GM19239 (cell line): ENCODE data around the gene RIF1.

Source experiments
- DNase-seq: peaks from one replicate; pipeline ENCODE4 v3.0.0; 2011; ENCODE audit warnings: low spot score; ENCODE audit not compliant: insufficient read length
- FAIRE-seq: peaks from 2 replicates; lab custom pipeline; 2011; peaks lifted over from hg19 to GRCh38; lab: Jason Lieb, UNC

RIF1 gene

DNA sequence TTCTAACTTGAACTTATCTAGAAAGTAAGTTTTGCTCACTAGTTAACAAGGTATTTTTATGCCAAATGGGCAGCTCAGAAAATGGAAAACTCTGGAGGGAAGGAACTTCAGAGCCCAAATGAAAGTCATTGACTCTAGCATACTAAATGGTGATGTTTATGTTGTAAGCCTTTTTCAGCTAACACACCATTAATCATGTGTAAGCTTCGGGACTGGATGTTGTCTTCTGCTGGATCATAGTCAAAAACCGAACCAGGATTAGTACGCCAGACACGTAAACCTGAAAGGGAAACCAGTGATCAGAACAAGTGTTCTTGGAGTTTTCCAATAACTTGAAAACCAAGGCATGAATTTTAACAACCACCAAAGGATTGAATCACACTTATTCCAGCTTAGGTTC, 81.8 kb downstream of the RIF1 start:
- DNase-seq (no peak), FAIRE-seq (no peak)

DNA sequence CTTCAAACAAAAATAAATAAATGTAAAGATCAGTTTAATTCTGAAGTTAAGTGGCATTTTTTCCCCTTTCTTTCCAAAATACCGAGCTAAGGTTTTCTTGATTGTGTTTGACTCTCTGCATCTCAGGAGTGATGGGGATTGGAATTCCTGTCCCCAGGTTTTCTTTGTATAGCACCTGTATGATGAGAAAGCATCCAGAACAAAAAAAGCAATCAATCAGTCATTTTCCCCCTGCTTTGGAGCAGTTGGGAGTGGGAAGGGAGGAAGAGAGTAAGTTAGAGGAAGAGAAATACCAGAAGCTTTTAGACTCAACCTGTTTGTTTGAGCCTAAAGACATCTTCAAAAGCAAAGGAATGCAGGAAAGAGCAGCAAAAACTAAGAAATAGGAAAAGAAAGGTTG, 88.5 kb downstream of the RIF1 start:
- no peak for FAIRE-seq
- no peak for DNase-seq

DNA sequence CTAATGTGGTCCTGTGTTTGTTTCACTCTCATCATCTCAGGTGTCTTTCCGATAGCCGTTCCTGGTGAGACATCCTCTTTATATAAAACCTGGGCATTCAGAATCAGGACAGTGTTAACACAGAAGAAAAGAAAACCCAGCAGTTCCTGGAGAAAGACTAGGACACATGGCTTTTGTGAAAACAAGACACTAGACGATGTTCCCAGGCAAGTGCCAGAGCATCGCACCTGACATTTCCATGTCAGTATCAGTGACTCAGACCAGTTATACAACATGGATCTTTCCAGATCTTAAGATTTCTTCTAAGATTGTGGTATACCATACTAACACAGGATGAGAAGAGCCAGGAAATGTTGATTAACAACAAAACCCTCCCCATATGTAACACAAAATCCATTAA, 96.5 kb downstream of the RIF1 start:
- DNase-seq (no peak), FAIRE-seq (no peak)

DNA sequence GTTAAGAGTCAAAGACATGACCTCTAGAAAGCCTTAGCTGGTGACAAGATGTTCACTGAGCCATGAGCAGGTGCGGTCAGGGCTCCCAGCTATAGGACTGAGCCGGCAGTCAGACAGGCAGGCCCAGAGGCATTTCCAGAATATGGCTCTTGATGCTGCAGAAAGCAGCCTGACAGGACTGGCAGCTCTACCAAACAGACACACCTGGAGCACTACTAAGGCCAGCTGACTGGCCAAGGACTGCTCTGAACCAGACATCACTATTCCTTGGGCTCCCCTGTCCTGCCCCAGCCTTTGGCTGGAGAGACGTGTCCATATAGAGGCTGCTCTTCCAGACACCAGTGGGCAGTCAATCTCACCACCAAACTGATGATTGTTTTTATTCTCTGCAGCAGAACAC, 98.8 kb downstream of the RIF1 start:
- DNase-seq (no peak), FAIRE-seq (no peak)

DNA sequence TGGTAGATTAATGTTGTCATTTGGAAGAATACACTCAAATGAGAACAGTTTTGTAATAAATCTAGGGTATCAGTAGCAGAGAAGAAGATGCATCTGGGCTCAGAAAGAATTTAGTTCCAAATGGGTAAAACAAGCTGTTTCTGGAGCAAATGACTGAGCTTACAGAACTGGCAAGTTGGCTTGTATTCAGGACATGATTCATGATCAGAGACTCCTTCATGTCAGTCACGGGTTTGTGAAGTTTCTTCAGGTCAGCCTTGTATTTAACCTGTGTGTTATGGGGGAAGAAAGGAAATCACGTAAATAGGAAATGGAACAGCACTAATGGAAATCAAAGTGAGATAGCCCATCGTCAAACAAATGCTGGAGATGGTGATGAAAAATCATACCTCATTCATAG, 109.1 kb downstream of the RIF1 start:
- DNase-seq, result no peak
- FAIRE-seq, result peak; percentile 52

DNA sequence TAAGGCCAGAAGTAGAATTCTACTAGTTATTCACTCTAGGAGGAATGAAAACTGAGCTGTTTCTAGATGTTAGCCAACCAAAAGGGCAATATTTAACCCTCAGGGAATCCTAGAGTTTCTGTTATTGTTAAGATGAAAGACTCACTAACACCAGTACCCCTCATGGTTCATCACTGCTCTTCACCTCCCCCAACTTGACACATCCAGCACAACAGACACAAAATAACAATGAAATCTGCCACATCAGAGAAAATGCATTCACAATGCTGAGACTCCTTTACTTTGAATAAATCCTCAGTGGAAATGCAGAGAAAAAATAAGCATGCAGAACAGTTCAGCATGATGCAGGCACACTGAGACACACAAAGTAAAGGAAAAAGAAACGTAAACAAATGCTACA, 111.3 kb downstream of the RIF1 start:
- DNase-seq (no peak), FAIRE-seq (peak; percentile 33)

DNA sequence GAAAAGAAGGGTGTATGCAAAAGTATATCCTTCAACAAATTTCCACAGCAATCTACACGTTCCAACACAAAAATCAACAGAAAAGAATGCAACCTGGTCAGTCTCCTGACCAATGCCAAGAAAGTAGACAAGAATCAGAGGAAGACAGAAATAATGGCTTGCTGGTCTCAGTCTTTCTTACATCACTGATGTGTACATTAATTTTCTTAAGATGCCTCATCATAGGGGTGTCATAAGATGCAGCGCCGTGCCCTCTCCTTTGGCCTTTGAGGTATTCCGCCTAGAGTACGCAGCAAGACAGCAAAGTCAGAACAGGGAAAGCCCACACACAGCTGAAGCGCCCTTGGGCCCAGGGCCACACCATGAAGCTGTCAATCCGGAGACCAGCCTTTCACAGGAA, 112.9 kb downstream of the RIF1 start:
- no peak for FAIRE-seq
- no peak for DNase-seq

DNA sequence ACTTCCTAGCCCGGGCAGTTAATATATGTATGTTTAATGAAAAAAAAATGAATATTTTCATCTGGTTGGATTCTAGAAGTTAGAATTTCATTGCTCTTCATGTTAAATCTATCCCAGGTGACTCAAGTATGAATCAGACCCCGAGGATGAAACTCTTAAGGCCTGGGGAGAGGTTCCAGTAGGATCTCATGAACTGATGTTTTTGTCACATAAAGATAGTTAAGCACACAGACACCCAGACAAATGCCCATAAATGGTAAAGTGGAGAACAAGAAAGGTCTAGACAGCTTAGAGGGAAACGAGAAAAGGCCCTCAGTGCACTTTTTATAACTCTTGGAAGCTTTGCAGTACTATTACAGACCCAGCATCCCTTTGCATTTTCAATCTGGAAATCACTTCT, 114.1 kb downstream of the RIF1 start:
- no peak for FAIRE-seq
- DNase-seq, result no peak

DNA sequence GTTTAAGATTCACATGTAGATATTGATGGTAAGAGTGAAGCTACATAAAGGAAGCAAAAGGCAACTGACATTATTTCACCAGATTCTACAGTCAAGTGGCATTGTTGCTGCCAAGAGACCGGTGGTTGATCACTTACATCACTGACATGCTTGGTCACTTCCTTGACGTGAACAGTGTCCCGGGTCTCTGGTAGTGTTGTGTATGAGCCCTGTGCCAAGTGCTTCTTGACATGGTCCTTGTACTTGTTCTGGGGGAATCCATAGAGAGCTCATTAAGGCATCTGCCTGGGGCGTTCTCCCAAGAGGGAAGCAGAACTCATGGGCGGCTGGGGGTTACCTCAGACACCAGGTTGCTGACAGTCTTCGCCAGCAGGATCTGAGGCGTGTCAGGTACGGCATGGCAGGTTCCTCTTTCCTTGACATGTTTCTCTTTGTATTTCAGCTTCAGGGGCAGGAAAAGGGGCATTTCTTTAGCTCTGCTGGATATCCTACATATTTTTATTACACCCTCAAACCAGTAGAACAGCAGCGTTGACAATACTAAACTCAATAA, 116.2 kb downstream of the RIF1 start:
- DNase-seq (no peak), FAIRE-seq (no peak)

DNA sequence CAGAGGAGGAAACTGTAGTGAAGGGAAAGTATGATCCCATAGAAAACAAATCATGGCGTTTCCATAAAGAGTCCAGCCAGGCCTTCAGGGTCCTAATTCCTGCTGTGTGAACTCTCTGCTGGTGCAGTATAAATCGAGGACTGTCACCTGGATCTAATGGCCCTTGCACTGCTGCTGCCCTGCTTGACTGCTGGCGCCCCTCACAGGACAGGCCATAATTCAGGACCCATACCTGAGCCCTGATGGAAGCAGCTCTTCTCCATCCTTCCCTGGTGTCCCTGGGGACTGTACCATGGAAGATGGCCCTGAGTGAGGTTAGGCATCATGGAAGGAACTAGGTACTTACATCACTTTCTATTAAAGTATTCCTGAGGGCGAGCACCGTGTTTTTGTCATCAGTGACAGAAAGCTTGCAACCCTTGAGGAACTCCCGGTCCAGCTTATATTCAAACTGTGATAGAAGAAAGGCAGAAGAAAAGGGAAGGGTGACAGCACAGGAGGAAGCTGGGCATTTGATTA, 116.9 kb downstream of the RIF1 start:
- DNase-seq, result no peak
- no peak for FAIRE-seq
